ENCODE results near the gene ZNF536.

- TF ChIP-seq CTCF (IDR thresholded peaks at IDR 0.05; ENCODE audit: low read depth, low read length) (no peak), POLR2A (IDR thresholded peaks at IDR 0.05; ENCODE audit: extremely low read depth, insufficient read length) (no peak), MYC (IDR thresholded peaks at IDR 0.05; ENCODE audit: low read depth, low read length) (no peak)
- TF ChIP-seq, protein P1, sequence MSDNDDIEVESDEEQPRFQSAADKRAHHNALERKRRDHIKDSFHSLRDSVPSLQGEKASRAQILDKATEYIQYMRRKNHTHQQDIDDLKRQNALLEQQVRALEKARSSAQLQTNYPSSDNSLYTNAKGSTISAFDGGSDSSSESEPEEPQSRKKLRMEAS (IDR thresholded peaks at IDR 0.05; ENCODE audit: low read depth, low read length) = no peak
Measured at GRCh38 chr19:30358821-30359580, 13.2 kb upstream of the ZNF536 start.
